ENCODE measurements around the gene EYA4. TPM values are rescaled to one million over a fixed set of nuclear protein-coding genes. Genes with fewer than 3 reads are reported as not detected.
A peak's percentile ranks its signal among the peaks of the same experiment; 100 is the strongest.

The EYA4 gene
- total and polyA plus RNA-seq, 2 donors (not counting 1 experiment from before 2014, with no cell fraction given), result 4.6 to 38.0 TPM

DNA sequence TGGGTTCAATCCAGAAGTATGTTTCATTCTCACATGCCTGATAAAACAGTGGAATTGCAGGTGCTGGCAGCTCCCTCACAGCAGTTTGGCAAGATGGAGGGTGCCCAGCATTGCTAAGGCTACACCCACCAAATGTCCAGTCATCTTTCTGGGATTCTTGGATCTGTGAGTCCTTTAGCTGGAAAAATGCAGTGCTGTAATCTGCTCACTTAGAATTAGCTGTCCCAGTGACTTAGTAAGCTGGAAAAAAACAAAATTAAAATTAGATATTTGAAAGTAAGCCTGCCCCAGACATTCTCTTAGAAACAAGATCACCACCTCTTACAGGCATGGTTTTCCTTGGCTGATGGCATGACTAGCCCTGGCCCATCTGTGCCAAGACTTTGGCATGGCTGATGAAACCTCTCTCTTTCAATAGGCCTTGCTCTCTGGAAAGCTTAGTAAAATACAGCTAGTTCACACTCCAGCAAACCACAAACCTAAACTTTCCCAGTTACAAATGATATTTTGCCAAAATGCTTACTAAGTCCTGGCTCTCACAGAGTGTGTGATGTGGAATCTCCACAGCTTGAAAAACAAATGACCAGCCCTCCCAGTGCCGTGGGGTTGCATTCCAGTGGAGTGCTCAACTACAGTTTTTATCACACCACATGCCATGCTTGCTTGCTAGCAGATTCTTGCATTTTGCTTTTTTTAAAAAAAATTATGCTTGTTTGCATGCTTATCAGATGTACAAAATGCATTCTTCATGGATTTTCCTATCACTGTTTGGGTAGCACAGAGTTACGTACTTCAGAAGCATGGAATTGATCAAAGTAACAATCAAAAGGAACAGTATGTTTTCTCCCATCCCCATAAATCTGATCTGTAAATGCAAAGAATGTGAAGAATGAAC is 261.5 kb downstream of the EYA4 start:
- DNase-seq (ENCODE audit: low read depth in 2 of 2), result peak; percentile 96 to 97
- no peaks in the 10 kb centered on the region for H3K9me3 ChIP-seq (ENCODE audit: control insufficient read depth, insufficient read depth, low read depth, low read length)
- H3K4me2 ChIP-seq (ENCODE audit: extremely low read depth, insufficient read depth, low read length), result no peak overlapping the region
- no peaks in the 10 kb centered on the region for H3K79me2 ChIP-seq (ENCODE audit: control insufficient read depth, insufficient read depth, low read length)
- no peak overlapping the region for H3K4me3 ChIP-seq (replicated peaks in 1 of 4; ENCODE audit: control extremely low read depth in 1 of 4, insufficient read depth in 1 of 4, low read depth in 3 of 4, low read length in 4 of 4)
- no peak for TF ChIP-seq EZH2 (IDR thresholded peaks at IDR 0.05; ENCODE audit: low read length, missing control alignments)
- TF ChIP-seq, protein P1, sequence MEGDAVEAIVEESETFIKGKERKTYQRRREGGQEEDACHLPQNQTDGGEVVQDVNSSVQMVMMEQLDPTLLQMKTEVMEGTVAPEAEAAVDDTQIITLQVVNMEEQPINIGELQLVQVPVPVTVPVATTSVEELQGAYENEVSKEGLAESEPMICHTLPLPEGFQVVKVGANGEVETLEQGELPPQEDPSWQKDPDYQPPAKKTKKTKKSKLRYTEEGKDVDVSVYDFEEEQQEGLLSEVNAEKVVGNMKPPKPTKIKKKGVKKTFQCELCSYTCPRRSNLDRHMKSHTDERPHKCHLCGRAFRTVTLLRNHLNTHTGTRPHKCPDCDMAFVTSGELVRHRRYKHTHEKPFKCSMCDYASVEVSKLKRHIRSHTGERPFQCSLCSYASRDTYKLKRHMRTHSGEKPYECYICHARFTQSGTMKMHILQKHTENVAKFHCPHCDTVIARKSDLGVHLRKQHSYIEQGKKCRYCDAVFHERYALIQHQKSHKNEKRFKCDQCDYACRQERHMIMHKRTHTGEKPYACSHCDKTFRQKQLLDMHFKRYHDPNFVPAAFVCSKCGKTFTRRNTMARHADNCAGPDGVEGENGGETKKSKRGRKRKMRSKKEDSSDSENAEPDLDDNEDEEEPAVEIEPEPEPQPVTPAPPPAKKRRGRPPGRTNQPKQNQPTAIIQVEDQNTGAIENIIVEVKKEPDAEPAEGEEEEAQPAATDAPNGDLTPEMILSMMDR (conservative IDR thresholded peaks at IDR 0.05 in 1 of 2, IDR thresholded peaks at IDR 0.05 in 1 of 2; ENCODE audit: low read depth in 1 of 2, low read length in 2 of 2), result no peak
- no peak overlapping the region for H3K9ac ChIP-seq (ENCODE audit: insufficient read depth, low read length)
- no peaks in the 10 kb centered on the region for H3K4me1 ChIP-seq (ENCODE audit: control insufficient read depth, extremely low read depth, insufficient read depth, low read length)
- H2AFZ ChIP-seq (ENCODE audit: low read length), result no peak overlapping the region
- H3K36me3 ChIP-seq (ENCODE audit: control insufficient read depth, insufficient read depth, low read length), result no peaks in the 10 kb centered on the region
- H3K27me3 ChIP-seq (ENCODE audit: control insufficient read depth, insufficient read depth, low read length), result no peaks in the 10 kb centered on the region
- no peaks in the 10 kb centered on the region for H4K20me1 ChIP-seq (ENCODE audit: control insufficient read depth, extremely low read depth, insufficient read depth, low read length)
- H3K27ac ChIP-seq (ENCODE audit: insufficient read depth, low read length), result no peak overlapping the region

DNA sequence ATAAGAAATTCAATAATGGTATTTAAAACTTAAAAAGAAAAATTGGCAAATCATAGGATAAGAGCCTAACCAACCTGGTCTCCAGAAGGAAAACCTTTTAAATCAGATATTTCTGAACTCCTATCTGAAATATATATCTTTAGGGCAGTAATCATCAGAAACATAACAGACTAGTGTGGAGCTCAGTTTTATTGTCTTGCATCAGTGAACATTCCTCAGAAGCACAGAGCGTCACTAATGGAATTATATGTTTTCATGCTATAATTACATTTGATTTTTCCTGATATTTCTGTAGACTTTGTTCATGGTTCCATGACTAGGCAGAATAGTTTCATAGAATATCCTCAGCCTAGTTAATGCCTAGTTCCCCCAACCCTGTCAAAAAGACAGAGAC is 262.2 kb downstream of the EYA4 start:
- H3K27ac ChIP-seq (ENCODE audit: insufficient read depth, low read length), result no peak overlapping the region
- H3K4me3 ChIP-seq (replicated peaks in 1 of 4; ENCODE audit: control extremely low read depth in 1 of 4, insufficient read depth in 1 of 4, low read depth in 3 of 4, low read length in 4 of 4), result no peak overlapping the region
- no peak overlapping the region for H3K9ac ChIP-seq (ENCODE audit: insufficient read depth, low read length)
- H3K4me2 ChIP-seq (ENCODE audit: extremely low read depth, insufficient read depth, low read length), result no peak overlapping the region
- H4K20me1 ChIP-seq (ENCODE audit: control insufficient read depth, extremely low read depth, insufficient read depth, low read length), result no peaks in the 10 kb centered on the region
- TF ChIP-seq, protein P1 (conservative IDR thresholded peaks at IDR 0.05 in 1 of 2, IDR thresholded peaks at IDR 0.05 in 1 of 2; ENCODE audit: low read depth in 1 of 2, low read length in 2 of 2), result no peak
- TF ChIP-seq EZH2 (IDR thresholded peaks at IDR 0.05; ENCODE audit: low read length, missing control alignments), result no peak
- H3K4me1 ChIP-seq (ENCODE audit: control insufficient read depth, extremely low read depth, insufficient read depth, low read length), result no peaks in the 10 kb centered on the region
- H3K79me2 ChIP-seq (ENCODE audit: control insufficient read depth, insufficient read depth, low read length), result no peaks in the 10 kb centered on the region
- no peaks in the 10 kb centered on the region for H3K36me3 ChIP-seq (ENCODE audit: control insufficient read depth, insufficient read depth, low read length)
- no peaks in the 10 kb centered on the region for H3K27me3 ChIP-seq (ENCODE audit: control insufficient read depth, insufficient read depth, low read length)
- H2AFZ ChIP-seq (ENCODE audit: low read length), result no peak overlapping the region
- no peaks in the 10 kb centered on the region for H3K9me3 ChIP-seq (ENCODE audit: control insufficient read depth, insufficient read depth, low read depth, low read length)
- DNase-seq (ENCODE audit: low read depth in 2 of 2), result peak in 1 of 2 donors; percentile 56

DNA sequence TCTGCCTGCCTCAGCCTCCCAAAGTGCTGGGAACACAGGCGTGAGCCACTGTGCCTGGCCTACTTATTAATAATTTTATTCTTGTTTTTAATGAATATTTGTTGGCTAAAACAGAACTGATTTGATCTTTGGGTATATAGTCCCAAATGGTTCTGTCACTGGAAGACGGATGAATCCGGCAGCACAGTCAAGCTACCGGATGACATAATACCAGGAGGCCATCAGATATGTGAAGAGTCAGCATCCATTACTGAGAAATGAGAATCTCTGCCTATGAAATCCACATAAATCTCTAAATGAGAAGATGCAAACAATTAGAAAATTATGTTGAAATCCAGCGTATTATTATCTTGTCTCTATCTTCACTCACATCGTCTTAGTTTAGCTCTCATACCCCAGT is 263.0 kb downstream of the EYA4 start:
- no peaks in the 10 kb centered on the region for H3K79me2 ChIP-seq (ENCODE audit: control insufficient read depth, insufficient read depth, low read length)
- no peak overlapping the region for H3K27ac ChIP-seq (ENCODE audit: insufficient read depth, low read length)
- H2AFZ ChIP-seq (ENCODE audit: low read length), result no peak overlapping the region
- TF ChIP-seq, protein P1 (conservative IDR thresholded peaks at IDR 0.05 in 1 of 2, IDR thresholded peaks at IDR 0.05 in 1 of 2; ENCODE audit: low read depth in 1 of 2, low read length in 2 of 2), result no peak
- TF ChIP-seq EZH2 (IDR thresholded peaks at IDR 0.05; ENCODE audit: low read length, missing control alignments), result no peak
- H3K27me3 ChIP-seq (ENCODE audit: control insufficient read depth, insufficient read depth, low read length), result no peaks in the 10 kb centered on the region
- DNase-seq (ENCODE audit: low read depth in 2 of 2), result no peak
- no peak overlapping the region for H3K4me2 ChIP-seq (ENCODE audit: extremely low read depth, insufficient read depth, low read length)
- no peaks in the 10 kb centered on the region for H4K20me1 ChIP-seq (ENCODE audit: control insufficient read depth, extremely low read depth, insufficient read depth, low read length)
- no peaks in the 10 kb centered on the region for H3K36me3 ChIP-seq (ENCODE audit: control insufficient read depth, insufficient read depth, low read length)
- H3K4me3 ChIP-seq (replicated peaks in 1 of 4; ENCODE audit: control extremely low read depth in 1 of 4, insufficient read depth in 1 of 4, low read depth in 3 of 4, low read length in 4 of 4), result no peak overlapping the region
- H3K9ac ChIP-seq (ENCODE audit: insufficient read depth, low read length), result no peak overlapping the region
- H3K9me3 ChIP-seq (ENCODE audit: control insufficient read depth, insufficient read depth, low read depth, low read length), result no peaks in the 10 kb centered on the region
- H3K4me1 ChIP-seq (ENCODE audit: control insufficient read depth, extremely low read depth, insufficient read depth, low read length), result no peaks in the 10 kb centered on the region
